GM13977 (cell line): ENCODE measurements around the gene LYPD6B.

ENCODE experiments used
- DNase-seq: peaks from one replicate; pipeline ENCODE4 v3.0.0; 2012; ENCODE audit warnings: low spot score
- CTCF ChIP-seq: IDR thresholded peaks from 2 replicates; pipeline ENCODE4 v1.5.1; 2012; ENCODE audit warnings: mild to moderate bottlenecking, control low read depth; ENCODE audit not compliant: insufficient read depth; ENCODE audit errors: extremely low read depth, missing control alignments
- in situ Hi-C: fragments of 300-500 bp; cut with MboI; formaldehyde crosslinking; loops from one replicate; pipeline ENCODE4 v1.12.0; 2022; ENCODE audit warnings: low sequenced_read_pairs, low pct_unique_long_range_greater_than_20kb, mixed read lengths, inconsistent platforms; ENCODE audit not compliant: unreplicated experiment

LYPD6B gene

GRCh38 chr2:149098701-149099100 lies 60.2 kb downstream of the LYPD6B start:
- no peak for TF ChIP-seq CTCF
- in situ Hi-C loops = no loop called here

GRCh38 chr2:149099298-149099697 lies 60.8 kb downstream of the LYPD6B start:
- no peak for TF ChIP-seq CTCF
- DNase-seq = no peak
- in situ Hi-C loops = no loop called here

More at GRCh38 chr2:149098701-149099100, 60.2 kb downstream of the LYPD6B start:
- no peak for DNase-seq

GRCh38 chr2:149100739-149101699 lies 62.5 kb downstream of the LYPD6B start:
- no peak for TF ChIP-seq CTCF
- in situ Hi-C loops = no loop called here
- no peak for DNase-seq

DNA sequence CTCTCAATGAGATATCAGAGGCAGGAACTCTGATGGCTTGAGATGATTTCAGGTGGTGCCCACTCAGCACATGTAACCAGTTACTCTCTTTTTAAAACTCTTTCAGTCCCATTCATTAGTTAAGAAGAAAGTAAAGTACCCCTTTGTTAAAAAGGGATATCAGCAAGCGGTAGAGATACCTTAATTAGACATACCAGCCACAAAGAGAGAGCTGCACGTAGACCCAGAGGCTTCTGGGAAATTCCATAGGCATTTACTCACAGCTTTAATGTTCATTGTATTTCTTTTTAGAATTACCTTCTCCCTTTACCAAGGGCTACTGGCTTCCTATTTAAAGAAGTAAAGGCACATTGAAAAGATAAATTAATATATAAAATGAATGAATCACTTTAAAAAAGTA lies 63.3 kb downstream of the LYPD6B start:
- TF ChIP-seq CTCF = no peak
- in situ Hi-C loops = no loop called here
- DNase-seq = no peak

DNA sequence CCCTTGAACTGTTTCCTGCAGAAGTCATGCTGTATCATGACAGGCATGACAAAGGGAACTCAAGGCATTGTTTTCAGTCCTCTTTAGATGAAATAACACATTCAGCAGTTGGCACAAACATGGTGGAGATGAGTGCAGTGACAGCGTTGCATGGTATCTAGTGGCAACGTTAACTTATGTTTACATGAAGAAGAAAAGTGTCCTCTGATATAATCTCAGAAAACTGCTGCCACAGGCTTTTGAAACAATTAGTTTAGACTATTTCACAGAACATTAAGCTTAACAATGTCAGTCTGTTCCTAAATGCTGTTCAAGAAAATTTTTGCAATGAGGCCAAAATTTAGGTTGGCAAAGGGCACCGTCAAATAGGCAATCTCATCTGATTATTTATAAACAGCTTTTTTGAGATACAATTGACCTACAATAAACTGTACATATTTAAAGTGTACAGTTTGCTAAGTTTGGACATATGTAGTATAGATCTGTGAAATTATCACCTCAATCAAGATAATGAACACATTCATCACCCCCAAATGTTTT lies 64.7 kb downstream of the LYPD6B start:
- in situ Hi-C loops = no loop called here
- TF ChIP-seq CTCF = no peak
- DNase-seq = no peak

DNA sequence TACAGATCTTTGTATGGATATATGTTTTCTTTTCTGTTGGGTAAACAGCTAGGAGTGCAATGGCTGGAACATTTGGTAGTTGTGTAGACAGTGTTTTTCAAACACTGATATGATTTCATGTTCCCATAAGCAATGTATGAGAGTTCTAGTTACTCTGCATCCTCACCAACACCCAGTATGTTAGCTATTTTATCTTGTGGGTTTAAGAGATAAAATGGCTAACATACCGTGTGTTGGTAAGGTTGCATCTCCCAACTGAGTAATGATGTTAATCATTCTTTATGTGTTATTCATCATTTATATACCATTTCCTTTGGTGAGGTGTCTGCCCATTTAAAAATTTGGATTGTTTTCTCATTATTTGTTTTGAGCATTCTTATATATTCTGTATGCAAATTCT lies 65.7 kb downstream of the LYPD6B start:
- in situ Hi-C loops = no loop called here
- no peak for DNase-seq
- TF ChIP-seq CTCF = no peak
